ENCODE measurements around the gene NPEPL1. TPM values are rescaled to one million over a fixed set of nuclear protein-coding genes. Genes with fewer than 3 reads are reported as not detected.
"Not testable (repeated sequence)": the region's sequence is repeated elsewhere in the genome, so short reads cannot be mapped to it uniquely, and the experiment has no call there.

The NPEPL1 gene
- total RNA-seq, 2 experiments from 2014 or later = 14.3 to 14.5 TPM

- intact Hi-C loops (cut with micrococcal nuclease) = no loop called here
- DNase-seq = no peak
- Mint-ChIP-seq H3K9me3 (no peaks in the 10 kb centered on the region), H3K4me3 (no peak overlapping the region), H3K27me3 (ENCODE audit: low read depth) (peaks cover 24% of the 10 kb centered on the region), H3K36me3 (ENCODE audit: low read depth) (no peaks in the 10 kb centered on the region), H3K27ac (no peak overlapping the region), H3K4me1 (ENCODE audit: low read depth) (no peaks in the 10 kb centered on the region)
- CTCF ChIA-PET = no interaction called here
Observed at GRCh38 chr20:58722877-58723627, 30.5 kb downstream of the NPEPL1 start.

DNA sequence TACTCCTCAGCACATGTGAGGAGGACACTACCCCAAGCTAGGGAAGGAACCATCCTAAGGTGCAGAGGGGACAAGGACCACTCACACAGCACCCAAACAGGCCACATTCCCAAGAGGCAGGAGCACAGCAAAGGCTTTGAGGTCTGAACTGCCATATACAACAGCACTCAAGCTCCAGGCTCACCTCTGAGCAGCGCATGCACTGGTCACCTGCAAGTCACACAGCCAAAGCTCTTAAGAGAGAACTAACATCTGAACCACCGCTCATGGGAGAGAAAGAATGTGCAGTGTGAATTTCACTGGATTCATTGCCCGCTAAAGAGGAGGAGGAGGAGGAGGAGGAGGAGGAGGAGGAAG lies 31.0 kb downstream of the NPEPL1 start:
- no peak overlapping the region for H3K27ac Mint-ChIP-seq

GRCh38 chr20:58726156-58726555 lies 33.6 kb downstream of the NPEPL1 start:
- H3K4me3 Mint-ChIP-seq; CTCF ChIA-PET; H3K9me3 Mint-ChIP-seq; H3K27ac Mint-ChIP-seq; DNase-seq; H3K36me3 Mint-ChIP-seq (ENCODE audit: low read depth); H3K4me1 Mint-ChIP-seq (ENCODE audit: low read depth); intact Hi-C loops (cut with micrococcal nuclease): not testable (repeated sequence)
- H3K27me3 Mint-ChIP-seq (ENCODE audit: low read depth) = peaks cover 29% of the 10 kb centered on the region

More for the DNA sequence above, 31.0 kb downstream of the NPEPL1 start:
- peaks cover 24% of the 10 kb centered on the region for H3K27me3 Mint-ChIP-seq (ENCODE audit: low read depth)
- no peak overlapping the region for H3K4me3 Mint-ChIP-seq
- intact Hi-C loops (cut with micrococcal nuclease) = no loop called here
- DNase-seq = no peak
- CTCF ChIA-PET = no interaction called here
- no peaks in the 10 kb centered on the region for H3K36me3 Mint-ChIP-seq (ENCODE audit: low read depth)
- H3K9me3 Mint-ChIP-seq = no peaks in the 10 kb centered on the region
- H3K4me1 Mint-ChIP-seq (ENCODE audit: low read depth) = no peaks in the 10 kb centered on the region

DNA sequence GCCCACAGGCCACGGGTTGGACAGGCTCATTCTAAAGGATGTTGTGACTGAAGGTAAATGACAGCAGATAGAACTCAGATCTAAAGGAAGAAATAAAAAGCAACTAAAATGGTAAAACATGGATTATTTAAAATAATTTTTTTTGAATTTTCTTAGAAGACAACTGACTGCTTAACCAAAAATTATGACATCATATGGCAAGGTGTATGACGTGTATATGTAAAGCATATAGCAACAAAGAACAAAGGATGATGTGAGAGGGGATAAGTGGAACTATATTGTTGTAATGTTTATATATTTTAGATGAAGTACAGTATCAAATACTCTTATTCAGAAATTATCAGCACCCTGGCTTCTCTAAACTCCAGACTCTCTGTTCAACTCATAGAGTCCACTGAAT lies 38.6 kb downstream of the NPEPL1 start:
- intact Hi-C loops (cut with micrococcal nuclease) = no loop called here
- no peak overlapping the region for H3K4me3 Mint-ChIP-seq
- H3K27ac Mint-ChIP-seq = no peak overlapping the region
- DNase-seq = no peak
- CTCF ChIA-PET = no interaction called here
- H3K36me3 Mint-ChIP-seq (ENCODE audit: low read depth) = no peaks in the 10 kb centered on the region
- H3K27me3 Mint-ChIP-seq (ENCODE audit: low read depth) = peaks cover 17% of the 10 kb centered on the region
- no peaks in the 10 kb centered on the region for H3K4me1 Mint-ChIP-seq (ENCODE audit: low read depth)
- H3K9me3 Mint-ChIP-seq = no peaks in the 10 kb centered on the region

DNA sequence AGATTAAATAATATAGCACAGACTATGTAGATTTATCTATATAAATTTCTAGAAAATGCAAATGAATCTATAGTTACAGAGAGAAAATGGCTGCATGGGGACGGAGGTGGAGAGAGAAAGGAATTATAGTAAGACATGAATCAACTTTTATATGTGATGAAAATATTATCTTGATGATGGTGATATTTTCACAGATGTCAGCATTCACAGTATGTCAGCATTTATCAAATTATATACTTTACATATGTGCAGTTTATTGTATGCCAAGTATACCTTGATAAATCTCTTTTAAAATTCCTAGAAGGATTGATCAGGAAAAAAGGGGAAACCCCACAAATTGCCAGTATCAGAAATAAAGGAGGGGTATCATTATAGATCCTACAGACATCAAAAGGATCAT lies 44.6 kb downstream of the NPEPL1 start:
- no peak overlapping the region for H3K27ac Mint-ChIP-seq
- DNase-seq = no peak
- no peak overlapping the region for H3K4me3 Mint-ChIP-seq
- intact Hi-C loops (cut with micrococcal nuclease) = no loop called here
- H3K27me3 Mint-ChIP-seq (ENCODE audit: low read depth) = peaks cover 25% of the 10 kb centered on the region
- H3K36me3 Mint-ChIP-seq (ENCODE audit: low read depth) = no peaks in the 10 kb centered on the region
- no peaks in the 10 kb centered on the region for H3K4me1 Mint-ChIP-seq (ENCODE audit: low read depth)
- no peaks in the 10 kb centered on the region for H3K9me3 Mint-ChIP-seq
- CTCF ChIA-PET = no interaction called here

- intact Hi-C loops (cut with micrococcal nuclease) = no loop called here
- Mint-ChIP-seq H3K27ac (no peak overlapping the region), H3K27me3 (ENCODE audit: low read depth) (peaks cover 26% of the 10 kb centered on the region), H3K9me3 (no peaks in the 10 kb centered on the region), H3K36me3 (ENCODE audit: low read depth) (no peaks in the 10 kb centered on the region), H3K4me1 (ENCODE audit: low read depth) (no peaks in the 10 kb centered on the region), H3K4me3 (no peak overlapping the region)
- no peak for DNase-seq
- CTCF ChIA-PET = no interaction called here
Observed at GRCh38 chr20:58740356-58741308, 48.0 kb downstream of the NPEPL1 start.

GRCh38 chr20:58741384-58741783 lies 48.8 kb downstream of the NPEPL1 start:
- no peak overlapping the region for H3K27ac Mint-ChIP-seq
- CTCF ChIA-PET = no interaction called here
- no peaks in the 10 kb centered on the region for H3K4me1 Mint-ChIP-seq (ENCODE audit: low read depth)
- no peaks in the 10 kb centered on the region for H3K9me3 Mint-ChIP-seq
- intact Hi-C loops (cut with micrococcal nuclease) = no loop called here
- DNase-seq = no peak
- H3K36me3 Mint-ChIP-seq (ENCODE audit: low read depth) = no peaks in the 10 kb centered on the region
- no peak overlapping the region for H3K4me3 Mint-ChIP-seq
- peaks cover 24% of the 10 kb centered on the region for H3K27me3 Mint-ChIP-seq (ENCODE audit: low read depth)

DNA sequence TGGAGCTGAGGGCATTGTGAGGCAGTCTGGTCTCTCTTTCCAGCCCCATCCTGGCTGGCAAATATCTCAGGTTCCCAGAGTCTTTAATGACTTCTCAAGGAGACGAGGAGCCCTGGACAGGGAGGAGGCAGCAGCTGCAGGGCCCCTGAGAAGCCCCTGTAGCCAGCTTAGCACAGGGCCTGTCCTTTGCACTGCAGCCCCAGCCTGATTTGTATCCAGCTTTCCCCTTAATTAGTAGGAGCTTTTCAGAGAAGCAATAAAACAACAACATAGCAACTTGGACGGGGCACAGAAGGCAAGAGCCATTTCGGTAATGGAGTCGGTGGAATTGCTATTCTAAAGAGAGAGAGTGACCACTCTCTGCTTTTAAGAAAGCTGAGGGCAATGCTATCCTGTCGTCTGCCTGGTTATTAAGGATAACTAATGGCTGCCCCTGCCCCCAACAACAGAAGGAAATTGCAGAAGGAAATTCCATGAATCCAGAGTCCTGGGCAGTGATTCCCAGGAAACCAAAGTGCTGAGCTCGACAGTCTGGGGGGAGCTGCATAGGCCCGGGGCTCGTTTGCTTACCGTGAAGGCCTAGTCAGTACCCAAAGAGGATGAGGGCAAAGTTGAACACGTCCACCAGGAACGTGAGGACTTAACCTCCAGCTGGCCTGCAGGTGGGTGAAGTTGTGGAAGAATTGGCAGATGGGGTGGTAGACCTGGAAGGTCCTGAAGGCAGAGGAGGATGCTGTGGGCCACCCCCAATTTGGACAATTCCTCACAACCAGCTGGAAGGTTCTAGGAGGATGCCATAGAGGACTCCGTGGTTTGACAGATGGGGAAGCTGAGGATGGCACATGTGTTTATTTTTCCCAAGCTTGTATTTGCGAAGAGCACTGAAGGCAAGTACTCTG lies 50.3 kb downstream of the NPEPL1 start:
- H3K27ac Mint-ChIP-seq = no peak overlapping the region
- no peaks in the 10 kb centered on the region for H3K4me1 Mint-ChIP-seq (ENCODE audit: low read depth)
- peaks cover 21% of the 10 kb centered on the region for H3K27me3 Mint-ChIP-seq (ENCODE audit: low read depth)
- no peak overlapping the region for H3K4me3 Mint-ChIP-seq
- CTCF ChIA-PET = no interaction called here
- DNase-seq = no peak
- H3K9me3 Mint-ChIP-seq = no peaks in the 10 kb centered on the region
- intact Hi-C loops (cut with micrococcal nuclease) = no loop called here
- no peaks in the 10 kb centered on the region for H3K36me3 Mint-ChIP-seq (ENCODE audit: low read depth)

- Mint-ChIP-seq H3K27ac (no peak overlapping the region), H3K4me1 (ENCODE audit: low read depth) (no peaks in the 10 kb centered on the region), H3K9me3 (no peaks in the 10 kb centered on the region), H3K36me3 (ENCODE audit: low read depth) (no peaks in the 10 kb centered on the region), H3K27me3 (ENCODE audit: low read depth) (peaks cover 16% of the 10 kb centered on the region), H3K4me3 (no peak overlapping the region)
- intact Hi-C loops (cut with micrococcal nuclease) = no loop called here
- CTCF ChIA-PET = no interaction called here
- DNase-seq = no peak
Observed at GRCh38 chr20:58743929-58744534, 51.4 kb downstream of the NPEPL1 start.

- intact Hi-C loops (cut with micrococcal nuclease) = no loop called here
- Mint-ChIP-seq H3K36me3 (ENCODE audit: low read depth) (no peaks in the 10 kb centered on the region), H3K4me3 (no peak overlapping the region), H3K27me3 (ENCODE audit: low read depth) (peaks cover 17% of the 10 kb centered on the region), H3K9me3 (no peaks in the 10 kb centered on the region), H3K27ac (no peak overlapping the region), H3K4me1 (ENCODE audit: low read depth) (no peaks in the 10 kb centered on the region)
- CTCF ChIA-PET = no interaction called here
- DNase-seq = no peak
Observed at GRCh38 chr20:58744836-58745235, 52.2 kb downstream of the NPEPL1 start.

- Mint-ChIP-seq H3K27me3 (ENCODE audit: low read depth) (peaks cover 17% of the 10 kb centered on the region), H3K4me3 (no peak overlapping the region), H3K4me1 (ENCODE audit: low read depth) (no peaks in the 10 kb centered on the region), H3K36me3 (ENCODE audit: low read depth) (no peaks in the 10 kb centered on the region), H3K9me3 (no peaks in the 10 kb centered on the region), H3K27ac (no peak overlapping the region)
- intact Hi-C loops (cut with micrococcal nuclease) = no loop called here
- CTCF ChIA-PET = no interaction called here
- no peak for DNase-seq
Observed at GRCh38 chr20:58745391-58745790, 52.8 kb downstream of the NPEPL1 start.

GRCh38 chr20:58746620-58747019 lies 54.0 kb downstream of the NPEPL1 start:
- no peak overlapping the region for H3K27ac Mint-ChIP-seq

More at GRCh38 chr20:58746620-58747019, 54.0 kb downstream of the NPEPL1 start:
- intact Hi-C loops (cut with micrococcal nuclease) = no loop called here
- Mint-ChIP-seq H3K4me3 (no peak overlapping the region), H3K36me3 (ENCODE audit: low read depth) (no peaks in the 10 kb centered on the region), H3K9me3 (no peaks in the 10 kb centered on the region), H3K27me3 (ENCODE audit: low read depth) (peaks cover 13% of the 10 kb centered on the region), H3K4me1 (ENCODE audit: low read depth) (no peaks in the 10 kb centered on the region)
- CTCF ChIA-PET = no interaction called here
- no peak for DNase-seq

All from activated naive CD4-positive, alpha-beta T cell treated with anti-CD3 and anti-CD28 coated beads for 36 hours (primary cell).